Measurements from ENCODE around the gene DBH. TPM values are rescaled to one million over a fixed set of nuclear protein-coding genes. Genes with fewer than 3 reads are reported as not detected.

Gene DBH
- total and polyA plus RNA-seq, 10 of the 15 experiments (the other 5 are each of a cell fraction or from before 2014, with no cell fraction given) = not detected

GRCh38 chr9:133600739-133601138 is 35.4 kb upstream of the DBH start (continued):
- TF ChIP-seq E2F8 (IDR thresholded peaks at IDR 0.05; ENCODE audit: low read depth, partially characterized antibody) = no peak

GRCh38 chr9:133601746-133602145 is 34.4 kb upstream of the DBH start:
- SMC1A ChIA-PET (ENCODE audit: uncharacterized antibody, unreplicated experiment) = no interaction called here

More at GRCh38 chr9:133601746-133602145, 34.4 kb upstream of the DBH start:
- Histone ChIP-seq H3K4me1 (ENCODE audit: control insufficient read depth, insufficient read depth, low read length) (no peaks in the 10 kb centered on the region), H3K27me3 (replicated peaks in 1 of 2; ENCODE audit: control insufficient read depth in 2 of 2, insufficient read depth in 2 of 2, low read length in 1 of 2) (peaks cover 0 to 4% of the 10 kb centered on the region in 2 experiments; a peak in 3 of 4 replicates), H3K9me3 (replicated peaks; ENCODE audit: control insufficient read depth, insufficient read depth, low read length) (no peaks in the 10 kb centered on the region; the same call in 2 of the 3 replicates), H3K9ac (ENCODE audit: control insufficient read depth, insufficient read depth, low read length) (no peak overlapping the region), H3K4me2 (ENCODE audit: control insufficient read depth, insufficient read depth) (no peak overlapping the region), H3K27ac (ENCODE audit: control insufficient read depth, insufficient read depth) (no peak overlapping the region), H2AFZ (ENCODE audit: control insufficient read depth, low read depth, low read length) (no peak overlapping the region), H3K36me3 (ENCODE audit: control insufficient read depth in 2 of 2, insufficient read depth in 2 of 2, low read length in 1 of 2) (no peaks in the 10 kb centered on the region), H3K4me3 (no peak overlapping the region), H3K79me2 (ENCODE audit: control insufficient read depth, insufficient read depth, low read length) (no peaks in the 10 kb centered on the region), H4K20me1 (ENCODE audit: control insufficient read depth, insufficient read depth) (no peaks in the 10 kb centered on the region)
- DNase-seq (ENCODE audit: low read depth, low spot score) (no peak), FAIRE-seq (no peak), ATAC-seq (no peak)
- ChIA-PET RAD21 (ENCODE audit: unreplicated experiment) (no interaction called here), POLR2A (no interaction called here), CTCF (no interaction called here)
- BruUV-seq (replicated peaks) = no TSS peak
- intact Hi-C loops (cut with micrococcal nuclease; ENCODE audit: unreplicated experiment) = no loop called here
- in situ Hi-C loops (cut with MboI) = no loop called here
- 14% methylated on average over 10 of the region's 10 CpGs for WGBS (ENCODE audit: insufficient coverage, insufficient replicate concordance, low lambda C conversion rate, missing lambda C conversion rate)
- TF ChIP-seq ETV6 (conservative IDR thresholded peaks at IDR 0.05 in 1 of 2, IDR thresholded peaks at IDR 0.05 in 1 of 2; ENCODE audit: borderline replicate concordance in 1 of 2, low read depth in 1 of 2) (no peak), POLR2AphosphoS5 (IDR thresholded peaks at IDR 0.05; ENCODE audit: low read length) (no peak), RB1 (IDR thresholded peaks at IDR 0.05; ENCODE audit: borderline replicate concordance) (no peak), ZSCAN29 (IDR thresholded peaks at IDR 0.05) (no peak), KAT2A (conservative IDR thresholded peaks at IDR 0.05; ENCODE audit: control insufficient read depth, low read depth, low read length) (no peak), HSF1 (IDR thresholded peaks at IDR 0.05; ENCODE audit: low read depth, low read length) (no peak), HDAC6 (IDR thresholded peaks at IDR 0.05; ENCODE audit: unreplicated experiment) (no peak), HDGF (IDR thresholded peaks at IDR 0.05) (no peak), NR2C2 (IDR thresholded peaks at IDR 0.05; ENCODE audit: borderline replicate concordance, control insufficient read depth, insufficient read length, low read depth) (no peak), NFYA (IDR thresholded peaks at IDR 0.05; ENCODE audit: borderline replicate concordance, low read depth, low read length) (no peak), SMARCA5 (IDR thresholded peaks at IDR 0.05) (no peak), SMAD5 (IDR thresholded peaks at IDR 0.05; ENCODE audit: low read depth) (no peak), NFIC (IDR thresholded peaks at IDR 0.05; ENCODE audit: low read depth, low read length) (no peak), MAX (IDR thresholded peaks at IDR 0.05; ENCODE audit: low read depth, low read length) (no peak), RELB (IDR thresholded peaks at IDR 0.05; ENCODE audit: low read depth) (no peak), GABPA (IDR thresholded peaks at IDR 0.05; ENCODE audit: low read depth) (no peak), SPI1 (IDR thresholded peaks at IDR 0.05; ENCODE audit: borderline replicate concordance, insufficient read depth, low read depth, low read length) (no peak)
